ENCODE data around the gene EYS. TPM values are rescaled to one million over a fixed set of nuclear protein-coding genes. Genes with fewer than 3 reads are reported as not detected.

EYS gene
- total RNA-seq, 1 experiment from 2014 or later, result not detected

- POLR2A ChIA-PET, result no interaction called here
- TF ChIP-seq CTCF (IDR thresholded peaks at IDR 0.05; ENCODE audit: insufficient read depth in 1 of 2, low read depth in 1 of 2, low read length in 1 of 2, severe bottlenecking in 1 of 2, unreplicated experiment in 1 of 2), result no peak
- Mint-ChIP-seq H3K4me1 (ENCODE audit: low read depth, unreplicated experiment) (no peaks in the 10 kb centered on the region), H3K27me3 (ENCODE audit: insufficient read depth, unreplicated experiment) (peaks cover 3% of the 10 kb centered on the region), H3K36me3 (ENCODE audit: insufficient read depth, unreplicated experiment) (no peaks in the 10 kb centered on the region), H3K4me3 (ENCODE audit: unreplicated experiment) (no peak overlapping the region), H3K27ac (ENCODE audit: unreplicated experiment) (no peak overlapping the region), H3K9me3 (ENCODE audit: unreplicated experiment) (no peaks in the 10 kb centered on the region)
- H3K4me3 ChIP-seq (ENCODE audit: low read depth, low read length), result no peak overlapping the region
- no peaks in the 10 kb centered on the region for H3K27me3 ChIP-seq (replicated peaks; ENCODE audit: control insufficient read depth, insufficient read depth, low read length)
- no TSS peak for BruUV-seq (replicated peaks)
- no peaks in the 10 kb centered on the region for H3K36me3 ChIP-seq (ENCODE audit: control insufficient read depth, insufficient read depth, low read length)
- DNase-seq, result no peak
- CTCF ChIA-PET, result no interaction called here
- H3K4me1 ChIP-seq, result no peaks in the 10 kb centered on the region
- intact Hi-C loops (cut with micrococcal nuclease; ENCODE audit: unreplicated experiment), result no loop called here
- H3K9me3 ChIP-seq, result no peaks in the 10 kb centered on the region
Measured at GRCh38 chr6:64664480-64664879, 1042.5 kb downstream of the EYS start.

GRCh38 chr6:64644024-64644423, 1063.0 kb downstream of the EYS start:
- no TSS peak for BruUV-seq (replicated peaks)
- CTCF ChIA-PET, result no interaction called here
- Histone ChIP-seq H3K27me3 (replicated peaks; ENCODE audit: control insufficient read depth, insufficient read depth, low read length) (no peaks in the 10 kb centered on the region), H3K4me1 (no peaks in the 10 kb centered on the region), H3K9me3 (no peaks in the 10 kb centered on the region), H3K4me3 (ENCODE audit: low read depth, low read length) (no peak overlapping the region), H3K36me3 (ENCODE audit: control insufficient read depth, insufficient read depth, low read length) (no peaks in the 10 kb centered on the region)
- DNase-seq, result no peak
- no peak overlapping the region for H3K4me3 Mint-ChIP-seq (ENCODE audit: unreplicated experiment)
- TF ChIP-seq CTCF (IDR thresholded peaks at IDR 0.05; ENCODE audit: insufficient read depth in 1 of 2, low read depth in 1 of 2, low read length in 1 of 2, severe bottlenecking in 1 of 2, unreplicated experiment in 1 of 2), result no peak
- intact Hi-C loops (cut with micrococcal nuclease; ENCODE audit: unreplicated experiment), result no loop called here
- POLR2A ChIA-PET, result no interaction called here
- no peak overlapping the region for H3K27ac Mint-ChIP-seq (ENCODE audit: unreplicated experiment)
- H3K27me3 Mint-ChIP-seq (ENCODE audit: insufficient read depth, unreplicated experiment), result no peaks in the 10 kb centered on the region
- H3K36me3 Mint-ChIP-seq (ENCODE audit: insufficient read depth, unreplicated experiment), result no peaks in the 10 kb centered on the region
- H3K9me3 Mint-ChIP-seq (ENCODE audit: unreplicated experiment), result no peaks in the 10 kb centered on the region
- H3K4me1 Mint-ChIP-seq (ENCODE audit: low read depth, unreplicated experiment), result no peaks in the 10 kb centered on the region

GRCh38 chr6:64630901-64631300, 1076.1 kb downstream of the EYS start:
- no TSS peak for BruUV-seq (replicated peaks)
- Mint-ChIP-seq H3K36me3 (ENCODE audit: insufficient read depth, unreplicated experiment) (no peaks in the 10 kb centered on the region), H3K9me3 (ENCODE audit: unreplicated experiment) (no peaks in the 10 kb centered on the region), H3K4me1 (ENCODE audit: low read depth, unreplicated experiment) (no peaks in the 10 kb centered on the region), H3K4me3 (ENCODE audit: unreplicated experiment) (no peak overlapping the region), H3K27ac (ENCODE audit: unreplicated experiment) (no peak overlapping the region), H3K27me3 (ENCODE audit: insufficient read depth, unreplicated experiment) (no peaks in the 10 kb centered on the region)
- DNase-seq, result no peak
- no peaks in the 10 kb centered on the region for H3K27me3 ChIP-seq (replicated peaks; ENCODE audit: control insufficient read depth, insufficient read depth, low read length)
- intact Hi-C loops (cut with micrococcal nuclease; ENCODE audit: unreplicated experiment), result no loop called here
- TF ChIP-seq CTCF (IDR thresholded peaks at IDR 0.05; ENCODE audit: insufficient read depth in 1 of 2, low read depth in 1 of 2, low read length in 1 of 2, severe bottlenecking in 1 of 2, unreplicated experiment in 1 of 2), result no peak
- CTCF ChIA-PET, result no interaction called here
- POLR2A ChIA-PET, result no interaction called here
- H3K36me3 ChIP-seq (ENCODE audit: control insufficient read depth, insufficient read depth, low read length), result no peaks in the 10 kb centered on the region
- H3K9me3 ChIP-seq, result no peaks in the 10 kb centered on the region
- no peaks in the 10 kb centered on the region for H3K4me1 ChIP-seq
- H3K4me3 ChIP-seq (ENCODE audit: low read depth, low read length), result no peak overlapping the region

All from Caco-2 (cell line).